Astrocyte of the spinal cord (primary cell): ENCODE results near the gene COL9A3.
A peak's percentile ranks its signal among the peaks of the same experiment; 100 is the strongest.

Source experiments
- DNase-seq: peaks from one replicate; pipeline ENCODE4 v3.0.0; 2011; ENCODE audit warnings: low read depth, low spot score
- H3K4me3 ChIP-seq: 2 replicates; pipeline ENCODE4 v1.5.1; 2011; ENCODE audit warnings: low read depth, mild to moderate bottlenecking, low read length, moderate library complexity
- CTCF ChIP-seq: IDR thresholded peaks from 2 replicates; pipeline ENCODE4 v1.5.1; 2012; ENCODE audit warnings: low read depth, mild to moderate bottlenecking, low read length, inconsistent platforms
- in situ Hi-C: cut with HindIII; loops from 2 replicates; pipeline ENCODE4 v1.10.0; 2017; ENCODE audit warnings: low sequenced_read_pairs

Gene COL9A3

GRCh38 chr20:62791301-62792181 lies 25.3 kb upstream of the COL9A3 start:
- in situ Hi-C loops, result no loop called here
- H3K4me3 ChIP-seq, result no peak overlapping the region
- TF ChIP-seq CTCF, result peak; percentile 95
- DNase-seq, result peak; percentile 86

- no peak for TF ChIP-seq CTCF
- DNase-seq, result peak; percentile 41
- in situ Hi-C loops, result no loop called here
- H3K4me3 ChIP-seq, result no peak overlapping the region
These were observed 24.5 kb upstream of the COL9A3 start for GRCh38 chr20:62792182-62792939.

- no peak overlapping the region for H3K4me3 ChIP-seq
- in situ Hi-C loops, result no loop called here
- DNase-seq, result no peak
- TF ChIP-seq CTCF, result no peak
These were observed 23.7 kb upstream of the COL9A3 start for GRCh38 chr20:62792940-62793756.

GRCh38 chr20:62793757-62794006 lies 23.2 kb upstream of the COL9A3 start:
- no peak for DNase-seq
- peak overlapping the region; percentile 35 for H3K4me3 ChIP-seq
- in situ Hi-C loops, result no loop called here
- no peak for TF ChIP-seq CTCF

- DNase-seq, result peak; percentile 95
- in situ Hi-C loops, result no loop called here
- TF ChIP-seq CTCF, result no peak
- peak overlapping the region; percentile 55 for H3K4me3 ChIP-seq
These were observed 22.7 kb upstream of the COL9A3 start for GRCh38 chr20:62794007-62794724.
